SKM-1 (cell line): ENCODE results near the gene OGA.

ENCODE experiments used
- DNase-seq: peaks from one replicate; lab custom pipeline; 2025; ENCODE audit not compliant: unreplicated experiment; lab: John Stamatoyannopoulos, UW

OGA gene

GRCh38 chr10:101818119-101818871, at the start of gene OGA:
OGA (minus strand) TSS chr10:101818444; CDS start chr10:101818022, 422 bp downstream.
- peak; percentile 99 for DNase-seq

- DNase-seq: no peak
These were observed 49.7 kb upstream of the OGA start for GRCh38 chr10:101867931-101868330.

GRCh38 chr10:101859530-101859929, 41.3 kb upstream of the OGA start:
- no peak for DNase-seq

GRCh38 chr10:101858723-101859500, 40.7 kb upstream of the OGA start:
- no peak for DNase-seq

GRCh38 chr10:101857802-101858476, 39.7 kb upstream of the OGA start:
- DNase-seq: no peak

- DNase-seq: no peak
These were observed 38.4 kb upstream of the OGA start for GRCh38 chr10:101856626-101857025.

GRCh38 chr10:101851411-101852116, 33.3 kb upstream of the OGA start:
- no peak for DNase-seq

GRCh38 chr10:101850749-101851148, 32.5 kb upstream of the OGA start:
- DNase-seq: no peak

- DNase-seq: no peak
These were observed 30.7 kb upstream of the OGA start for GRCh38 chr10:101848894-101849351.

- DNase-seq: peak; percentile 30
These were observed 30.2 kb upstream of the OGA start for GRCh38 chr10:101848408-101848807.

- no peak for DNase-seq
These were observed 27.6 kb upstream of the OGA start for GRCh38 chr10:101845893-101846292.

- DNase-seq: peak; percentile 27
These were observed 25.1 kb upstream of the OGA start, which contains the start of gene KCNIP2 for GRCh38 chr10:101843032-101844021. KCNIP2 (minus strand) TSS chr10:101843800; CDS start chr10:101843568, 232 bp downstream.

GRCh38 chr10:101841826-101842225, 23.6 kb upstream of the OGA start:
- no peak for DNase-seq

GRCh38 chr10:101840741-101841453, 22.7 kb upstream of the OGA start:
- no peak for DNase-seq

- DNase-seq: no peak
These were observed 21.9 kb upstream of the OGA start for GRCh38 chr10:101840102-101840684.

GRCh38 chr10:101839416-101840063, 21.3 kb upstream of the OGA start:
- DNase-seq: no peak

- DNase-seq: no peak
These were observed 20.8 kb upstream of the OGA start for GRCh38 chr10:101839002-101839401.

GRCh38 chr10:101838416-101838970, 20.2 kb upstream of the OGA start:
- no peak for DNase-seq
